ENCODE results near the gene CHST9.
A peak's percentile ranks its signal among the peaks of the same experiment; 100 is the strongest.

CHST9 gene

GRCh38 chr18:27075828-27076227 is 109.3 kb downstream of the CHST9 start:
- H3K27ac ChIP-seq, result no peak overlapping the region

GRCh38 chr18:27073404-27073830 is 111.7 kb downstream of the CHST9 start:
- TF ChIP-seq CTCF (conservative IDR thresholded peaks at IDR 0.05), result no peak
- no peak overlapping the region for H3K27ac ChIP-seq

More at GRCh38 chr18:27075828-27076227, 109.3 kb downstream of the CHST9 start:
- no peak for TF ChIP-seq CTCF (conservative IDR thresholded peaks at IDR 0.05)

- no peak for TF ChIP-seq CTCF (conservative IDR thresholded peaks at IDR 0.05)
- no peak overlapping the region for H3K27ac ChIP-seq
Measured at GRCh38 chr18:27064673-27065072, 120.4 kb downstream of the CHST9 start.

- TF ChIP-seq CTCF (conservative IDR thresholded peaks at IDR 0.05), result no peak
- H3K27ac ChIP-seq, result no peak overlapping the region
Measured at GRCh38 chr18:27062802-27063201, 122.3 kb downstream of the CHST9 start.

GRCh38 chr18:27061488-27062095 is 123.5 kb downstream of the CHST9 start:
- TF ChIP-seq CTCF (conservative IDR thresholded peaks at IDR 0.05), result no peak
- H3K27ac ChIP-seq, result no peak overlapping the region

GRCh38 chr18:27057519-27058234 is 127.4 kb downstream of the CHST9 start:
- H3K27ac ChIP-seq, result peak overlapping the region; percentile 67
- TF ChIP-seq CTCF (conservative IDR thresholded peaks at IDR 0.05), result no peak

- H3K27ac ChIP-seq, result no peak overlapping the region
- no peak for TF ChIP-seq CTCF (conservative IDR thresholded peaks at IDR 0.05)
Measured at GRCh38 chr18:27054926-27055325, 130.2 kb downstream of the CHST9 start.

Data from VCaP (cell line).